Kidney tubule cell (primary cell): Measurements from ENCODE around the gene CLUH.
"Not testable (repeated sequence)": the region's sequence is repeated elsewhere in the genome, so short reads cannot be mapped to it uniquely, and the experiment has no call there.

ENCODE experiments used
- DNase-seq: peaks from one replicate; pipeline ENCODE4 v3.0.0-alpha.2; 2018; ENCODE audit warnings: low spot score

Gene CLUH

GRCh38 chr17:2701996-2702741 lies 9.4 kb downstream of the CLUH start:
- DNase-seq = no peak

DNA sequence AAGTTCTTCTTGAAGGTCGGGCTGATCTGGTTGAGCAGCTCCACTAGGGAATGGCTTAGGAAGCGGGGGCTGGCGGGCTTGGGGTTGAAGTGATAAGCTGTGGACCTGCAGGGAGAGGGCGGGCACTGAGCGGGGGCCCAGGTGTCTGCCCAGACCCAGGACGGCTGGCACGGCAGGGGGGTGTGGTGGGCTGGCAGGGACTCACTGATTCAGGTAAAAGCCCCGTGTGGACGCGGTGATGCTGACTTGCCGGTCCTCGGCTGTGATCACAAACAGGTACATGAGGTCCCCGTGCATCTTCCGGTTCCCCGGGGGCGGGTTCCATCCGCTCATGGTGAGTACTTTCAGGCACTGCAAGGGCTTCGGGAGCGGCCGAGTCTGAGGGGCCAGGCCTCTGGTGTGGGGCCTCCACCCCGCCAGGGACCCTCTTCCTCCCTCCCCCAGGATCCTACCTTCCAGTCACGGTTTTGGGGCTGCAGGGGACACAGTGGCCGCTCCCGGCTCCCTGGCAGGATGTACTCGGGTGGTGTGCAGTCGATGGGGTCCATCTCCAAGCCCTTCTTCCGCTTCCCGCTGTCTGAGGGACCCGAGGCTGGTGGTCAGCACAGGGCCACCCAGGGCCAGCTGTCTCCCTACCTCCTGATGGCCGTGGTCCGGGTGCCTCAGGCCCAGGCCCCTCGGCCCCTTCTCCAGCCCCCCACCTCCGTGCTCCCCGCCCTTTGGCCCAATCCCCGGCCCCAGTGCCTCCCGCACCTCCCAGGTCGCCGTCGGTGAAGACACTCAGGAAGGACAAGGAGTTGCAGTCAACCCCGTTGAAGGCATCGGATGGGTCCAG lies 10.2 kb downstream of the CLUH start:
- no peak for DNase-seq

DNA sequence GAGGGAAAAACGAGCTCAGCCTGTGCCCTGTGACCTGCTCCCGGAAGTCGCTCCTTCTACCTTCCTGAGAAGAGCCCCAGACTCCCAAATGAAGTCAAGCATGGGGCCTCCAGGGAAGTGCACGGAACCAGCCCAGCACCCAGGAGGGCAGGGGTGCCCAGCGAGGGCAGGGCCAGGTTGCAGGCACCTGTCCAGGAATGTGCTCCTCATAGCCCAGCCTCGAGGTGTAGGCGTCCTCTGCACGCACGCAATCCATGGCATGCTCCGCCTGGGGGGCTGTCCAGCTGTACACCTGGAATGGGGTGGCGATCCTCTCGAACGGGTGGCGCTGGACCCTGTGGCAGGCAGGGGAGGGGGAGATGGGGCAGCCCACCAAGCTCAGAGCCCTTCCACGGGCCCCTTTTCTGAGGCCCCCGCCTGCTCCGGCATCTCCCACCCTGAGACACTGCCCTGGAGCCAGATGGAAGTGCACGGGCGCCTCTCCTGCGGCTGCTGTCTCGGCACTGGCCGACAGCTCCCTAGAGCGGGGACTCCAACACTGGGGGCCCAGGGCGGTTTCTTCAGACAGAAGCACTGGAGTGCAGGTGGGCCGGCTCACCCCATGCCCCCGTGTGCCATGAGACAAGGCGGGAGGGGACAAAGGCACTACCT lies 10.9 kb downstream of the CLUH start:
- DNase-seq = no peak

DNA sequence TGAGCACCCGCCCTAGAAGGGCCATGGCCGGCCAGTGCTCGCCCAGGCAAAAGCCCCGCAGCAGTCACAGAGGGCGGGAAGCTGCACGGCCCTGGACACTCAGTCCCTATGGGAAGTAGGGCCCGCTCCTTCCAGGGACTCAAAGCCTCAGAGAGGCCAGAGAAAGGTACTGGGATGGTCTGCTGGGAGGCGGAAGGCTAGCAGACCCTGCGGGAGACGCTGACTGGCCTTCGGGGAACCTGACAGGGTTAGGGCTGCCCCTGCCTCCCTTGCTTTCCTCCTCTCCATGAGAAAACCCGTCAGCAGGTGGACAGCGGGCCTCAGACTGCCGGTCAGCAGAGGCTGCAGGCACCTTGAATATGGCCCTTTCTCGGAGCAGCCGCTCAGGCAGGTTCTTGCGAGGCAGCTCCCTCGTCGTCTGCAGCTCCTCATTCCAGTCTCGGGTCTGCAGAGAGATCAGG lies 11.5 kb downstream of the CLUH start:
- no peak for DNase-seq

DNA sequence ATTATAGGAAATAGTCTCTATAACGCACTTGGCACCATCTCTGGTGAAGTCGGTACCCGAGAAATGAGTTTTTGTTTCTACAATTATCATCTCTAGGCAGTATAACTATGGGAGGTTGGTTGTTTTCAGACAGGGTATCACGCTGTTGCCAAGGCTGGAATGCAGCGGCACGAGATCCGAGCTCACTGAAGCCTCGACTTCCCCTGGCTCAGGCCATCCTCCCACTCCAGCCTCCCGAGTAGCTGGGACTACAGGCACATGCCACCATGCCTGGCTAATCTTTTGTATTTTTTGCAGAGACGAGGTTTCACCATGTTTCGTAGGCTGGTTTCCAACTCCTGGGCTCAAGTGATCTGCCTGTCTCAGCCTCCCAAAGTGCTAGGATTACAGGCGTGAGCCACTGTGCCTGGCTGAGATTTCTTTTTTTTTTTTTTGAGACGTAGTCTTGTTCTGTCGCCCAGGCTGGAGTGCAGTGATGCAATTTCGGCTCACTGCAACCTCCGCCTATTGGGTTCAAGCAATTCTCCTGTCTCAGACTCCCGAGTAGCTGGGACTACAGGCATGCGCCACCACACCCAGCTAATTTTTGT lies 12.3 kb downstream of the CLUH start:
- DNase-seq = not testable (repeated sequence)

- no peak for DNase-seq
Observed at GRCh38 chr17:2697611-2698162, 13.9 kb downstream of the CLUH start.

DNA sequence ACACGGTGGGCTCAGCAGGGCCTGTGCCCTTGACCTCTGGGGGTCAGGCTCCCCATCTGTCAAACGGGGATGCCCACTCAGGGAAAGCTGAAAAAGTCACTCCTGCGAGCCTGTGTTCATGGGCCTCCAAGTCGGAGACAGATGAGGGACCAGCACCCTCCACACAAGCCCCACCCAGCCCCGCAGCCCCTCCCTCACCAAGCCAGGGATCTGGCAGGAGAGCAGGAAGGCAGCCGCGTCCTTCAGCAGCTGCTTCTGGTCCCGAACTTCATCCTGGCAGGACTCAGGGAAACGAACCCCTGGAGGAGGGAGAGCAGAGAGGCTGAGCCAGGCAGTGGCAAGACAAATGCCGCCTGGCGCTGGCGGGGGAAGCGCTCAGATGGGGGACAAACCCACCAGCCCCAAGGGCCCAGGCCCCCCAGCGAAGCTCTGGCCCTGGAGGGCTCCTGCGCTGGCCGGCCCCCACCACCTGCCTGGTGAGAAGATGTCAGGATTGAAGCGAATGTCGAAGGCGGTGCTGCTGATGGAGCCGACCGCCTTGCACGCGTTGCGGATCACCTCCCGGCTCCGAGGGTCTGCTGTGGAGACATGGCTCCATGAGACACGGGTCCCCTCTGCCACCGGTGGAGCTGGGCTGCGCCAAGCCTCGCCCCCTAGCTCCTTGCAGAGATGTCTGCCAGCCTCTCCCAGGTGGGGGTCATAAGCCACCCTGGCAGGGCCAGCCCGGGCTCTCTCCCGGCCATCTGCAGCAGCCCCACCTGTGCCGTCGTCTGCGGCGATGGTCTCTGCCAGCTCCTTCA lies 15.4 kb downstream of the CLUH start:
- no peak for DNase-seq

GRCh38 chr17:2695243-2695960 lies 16.2 kb downstream of the CLUH start:
- no peak for DNase-seq

DNA sequence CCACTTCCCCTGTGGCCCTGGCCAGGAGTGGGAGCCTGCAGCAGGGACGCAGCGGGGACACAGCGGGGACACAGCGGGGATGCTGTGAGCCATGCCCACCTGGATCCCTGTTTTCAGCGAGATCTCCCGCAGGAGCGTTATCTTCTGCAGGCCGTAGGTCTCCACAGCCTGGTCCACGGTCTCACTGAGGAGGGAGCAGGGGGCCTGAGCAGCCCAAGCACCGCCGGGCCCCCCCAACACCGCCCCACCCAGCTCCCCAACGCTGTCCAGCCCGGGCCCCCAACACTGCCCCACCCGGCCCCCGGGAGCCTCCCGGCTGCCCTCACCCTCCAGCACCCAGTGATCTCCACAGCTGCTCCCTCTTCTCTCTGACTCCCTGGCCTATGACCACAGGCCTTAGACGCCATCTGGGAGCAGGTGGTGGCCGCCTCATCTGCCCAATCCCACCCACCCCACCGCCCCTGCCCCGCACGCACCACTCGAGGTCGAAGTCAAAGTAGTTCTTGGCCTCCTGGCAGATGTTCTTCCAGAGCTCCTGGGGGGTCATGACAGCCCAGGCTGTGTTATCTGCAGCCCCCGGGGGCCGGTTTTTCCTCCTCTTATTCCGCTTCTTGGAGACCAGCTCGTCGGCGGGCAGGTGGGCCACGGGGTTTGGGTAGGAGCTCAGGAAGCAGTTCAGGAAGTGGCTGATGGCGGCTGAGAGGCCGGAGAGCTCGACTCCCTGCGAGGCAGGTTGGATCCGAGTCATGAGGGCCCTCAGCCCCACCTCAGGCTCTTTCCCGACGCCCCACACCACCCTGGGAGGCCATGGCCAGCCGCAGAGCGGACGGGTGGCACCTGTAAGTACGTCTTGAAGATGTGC lies 17.0 kb downstream of the CLUH start:
- DNase-seq = no peak

DNA sequence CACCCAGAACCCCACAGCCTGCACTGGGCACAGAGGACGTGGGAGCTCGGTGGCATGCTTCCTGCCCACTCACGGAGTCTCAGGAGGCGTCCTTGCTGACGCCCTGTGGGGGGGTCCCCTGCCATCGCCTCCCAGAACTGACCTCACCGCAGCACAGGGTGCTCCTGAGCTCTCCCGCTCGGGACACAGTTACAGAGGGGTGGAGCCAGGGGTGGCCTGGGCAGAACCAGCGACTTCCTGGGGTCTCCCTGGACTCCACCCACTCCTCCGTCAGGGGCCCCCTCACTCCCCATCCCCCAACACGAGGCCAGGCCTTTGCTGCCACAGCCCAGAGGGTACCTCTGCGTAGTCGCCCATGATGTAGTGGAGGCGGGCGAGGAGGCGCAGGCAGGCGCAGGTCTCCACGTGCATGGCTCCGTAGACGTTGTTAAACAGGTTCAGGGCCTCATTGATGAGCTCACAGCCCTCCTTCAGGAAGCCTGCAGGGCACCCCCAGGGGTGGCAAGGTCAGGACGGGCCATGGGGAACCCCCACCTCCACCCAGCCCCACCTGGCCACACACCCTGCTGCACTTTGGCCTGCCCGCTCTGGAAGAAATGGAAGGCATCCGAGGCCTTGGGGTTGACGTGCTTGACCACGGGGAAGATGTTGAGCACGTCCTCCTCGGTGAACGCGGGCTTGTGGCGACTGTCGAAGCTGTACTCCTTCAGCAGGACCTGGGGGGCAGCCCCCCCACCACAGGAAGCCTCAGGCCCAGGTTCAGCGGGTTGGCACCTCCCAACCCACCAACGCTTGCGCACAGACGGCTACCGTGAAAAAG lies 17.8 kb downstream of the CLUH start:
- no peak for DNase-seq

GRCh38 chr17:2692781-2693135 lies 18.8 kb downstream of the CLUH start:
- no peak for DNase-seq

DNA sequence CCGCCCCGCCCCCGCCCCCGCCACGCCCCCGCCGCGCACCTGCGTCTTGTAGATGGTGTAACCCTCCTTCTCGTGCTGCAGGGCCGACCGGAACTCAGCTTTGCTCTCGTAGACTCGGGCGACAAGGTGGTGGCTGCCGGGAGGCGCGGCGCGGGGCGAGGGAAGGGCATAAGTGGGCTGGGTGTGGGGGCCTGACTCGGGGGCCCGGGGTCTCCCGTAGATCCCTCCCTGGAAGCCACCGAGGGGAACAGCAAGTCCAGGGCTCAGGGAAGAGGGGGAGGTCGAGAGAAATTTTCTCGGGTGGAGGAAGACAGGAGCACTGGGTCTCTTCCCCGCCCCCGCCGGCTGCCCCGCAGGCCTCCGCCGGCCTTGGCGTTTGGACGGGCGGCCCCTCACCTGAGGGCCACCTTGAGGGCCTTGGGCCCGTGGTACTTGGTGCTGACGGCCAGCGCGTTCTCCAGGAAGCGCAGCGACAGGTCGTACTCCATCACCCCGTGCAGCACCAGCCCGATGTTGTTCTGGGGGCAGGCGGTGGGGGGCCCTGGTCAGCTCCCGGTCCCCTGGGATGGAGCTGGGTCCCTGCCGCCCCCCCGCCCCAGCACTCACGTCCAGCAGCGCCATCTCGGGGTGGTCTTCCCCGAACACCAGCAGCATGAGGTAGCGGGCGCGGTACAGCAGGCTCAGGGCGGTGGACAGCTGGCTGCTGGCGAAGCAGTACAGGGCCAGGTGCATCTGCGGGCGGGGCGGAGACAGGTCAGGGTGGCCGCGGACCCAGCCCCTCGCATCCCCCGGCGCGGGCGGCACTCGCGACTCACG lies 19.4 kb downstream of the CLUH start:
- no peak for DNase-seq

DNA sequence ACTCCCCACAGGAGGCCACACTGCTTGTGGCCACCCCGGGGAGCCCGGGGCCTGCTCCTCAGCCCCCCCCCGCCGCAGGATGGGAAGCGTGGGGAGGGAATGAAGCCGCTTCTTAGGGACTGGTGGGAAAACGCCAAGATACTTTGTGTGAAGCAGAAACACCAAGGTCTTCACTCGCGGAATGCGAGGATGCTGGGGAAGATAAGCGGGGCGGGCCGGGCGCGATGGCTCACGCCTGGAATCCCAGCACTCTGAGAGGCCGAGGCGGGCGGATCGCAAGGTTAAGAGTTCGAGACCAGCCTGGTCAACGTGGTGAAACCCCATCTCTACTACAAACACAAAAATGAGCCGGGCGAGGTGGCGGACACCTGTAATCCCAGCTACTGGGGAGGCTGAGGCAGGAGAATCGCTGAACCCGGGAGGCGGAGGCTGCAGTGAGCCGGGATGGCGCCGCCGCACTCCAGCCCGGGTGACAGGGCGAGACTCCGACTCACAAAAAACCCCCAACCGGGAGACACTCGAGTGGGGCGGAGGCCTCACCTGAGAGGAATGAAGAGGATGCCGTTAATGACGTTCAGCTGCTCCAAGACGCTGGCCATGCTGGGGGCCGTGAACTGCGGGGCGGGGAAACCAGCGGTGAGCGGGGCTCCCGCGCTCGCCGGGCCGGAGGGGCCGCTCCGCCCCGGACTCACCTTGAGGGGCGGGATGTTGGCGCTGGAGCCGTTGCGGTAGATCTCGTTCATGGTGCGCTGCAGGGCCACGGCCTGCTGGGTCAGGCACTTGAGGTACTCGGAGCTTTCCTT lies 20.3 kb downstream of the CLUH start:
- no peak for DNase-seq

DNA sequence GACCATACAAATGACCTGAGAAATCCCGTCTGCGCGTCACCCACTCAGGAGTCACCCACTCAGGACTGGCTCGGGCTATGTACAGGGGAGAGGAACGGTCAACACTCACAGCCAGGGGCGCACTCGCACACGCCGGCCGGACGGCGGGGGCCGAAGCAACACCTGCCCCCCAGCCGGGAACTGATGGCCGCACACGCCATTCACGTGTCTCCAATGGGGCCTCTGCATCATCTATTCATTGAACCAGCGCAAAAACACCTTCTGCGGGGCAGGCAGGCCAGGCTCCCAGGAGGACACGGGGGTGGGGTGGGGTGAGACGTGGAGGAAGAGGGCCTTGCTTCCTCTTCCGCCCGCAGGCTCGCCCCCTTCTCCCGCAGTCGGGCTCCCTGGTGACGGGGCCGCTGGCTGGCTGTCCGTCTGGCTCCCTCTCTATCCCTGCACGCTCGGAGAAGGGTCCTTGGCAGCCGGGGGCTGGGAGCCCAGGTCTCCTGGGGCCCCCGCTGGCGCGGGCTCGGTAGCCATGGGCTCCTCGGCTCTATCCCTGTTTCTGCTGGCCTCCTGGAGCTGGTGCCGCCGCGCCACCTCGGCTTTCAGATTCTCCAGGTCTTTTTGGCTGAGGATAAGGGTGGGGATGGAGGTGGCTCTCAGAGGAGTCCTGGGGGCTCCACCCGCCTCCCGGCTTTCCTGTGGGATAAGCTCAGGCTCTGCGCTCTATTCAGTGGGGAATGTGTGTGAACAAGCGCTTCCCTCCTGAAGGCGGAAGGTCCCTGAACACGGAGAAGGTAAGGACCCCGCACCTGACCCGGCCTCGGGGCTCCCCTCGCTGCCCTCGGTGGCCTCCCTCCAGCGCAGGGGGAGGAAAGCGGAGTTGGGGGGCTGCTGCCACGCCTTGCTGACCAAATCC lies 21.1 kb downstream of the CLUH start:
- no peak for DNase-seq

DNA sequence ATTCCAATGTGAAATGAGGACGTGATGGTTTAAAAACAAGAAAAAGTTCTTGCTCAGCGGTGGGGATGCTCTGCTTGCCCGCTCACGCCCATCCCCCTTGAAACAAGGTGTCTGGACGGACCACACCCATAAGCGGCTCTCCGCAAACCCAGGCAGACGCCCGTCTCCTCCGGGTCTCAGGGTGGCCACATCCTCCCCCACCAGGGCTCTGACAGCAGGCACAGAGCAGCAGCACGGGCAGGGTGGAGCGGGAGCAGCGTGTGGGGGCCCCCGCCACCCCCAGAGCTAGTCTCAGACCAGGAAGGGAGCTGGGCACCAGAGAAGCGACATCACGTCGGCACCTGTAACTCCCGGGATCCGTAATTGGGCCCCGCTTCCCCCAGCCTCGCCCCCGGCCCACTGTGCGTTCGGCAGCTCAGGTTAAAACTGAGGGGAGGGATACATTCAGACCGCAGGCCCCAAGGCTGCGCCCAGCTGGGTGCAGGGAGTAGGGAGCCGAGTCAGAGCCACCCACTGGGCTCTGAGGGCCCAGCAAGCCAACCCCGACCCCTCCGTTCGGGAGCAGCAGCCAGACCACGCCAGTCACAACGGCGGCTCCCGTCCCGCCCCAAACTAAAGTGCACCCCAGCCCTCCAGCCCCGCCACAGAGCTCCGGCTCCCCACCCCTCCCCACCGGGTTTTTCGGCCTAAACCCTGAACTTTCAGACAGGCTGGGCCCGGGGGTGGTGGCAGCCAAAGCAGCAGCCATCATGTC lies 22.0 kb downstream of the CLUH start:
- no peak for DNase-seq
